ENCODE measurements around the gene LRRC75A. TPM values are rescaled to one million over a fixed set of nuclear protein-coding genes. Genes with fewer than 3 reads are reported as not detected.
"Not testable (repeated sequence)": the region's sequence is repeated elsewhere in the genome, so short reads cannot be mapped to it uniquely, and the experiment has no call there.

The LRRC75A gene
- total RNA-seq, 1 donor from 2014 or later: 5.6 TPM

- peak; percentile 38 for DNase-seq
Observed at GRCh38 chr17:16398270-16399267, 93.4 kb downstream of the LRRC75A start.

- peak; percentile 26 for DNase-seq
Observed at GRCh38 chr17:16396693-16397092, 95.3 kb downstream of the LRRC75A start.

GRCh38 chr17:16395887-16396286 is 96.1 kb downstream of the LRRC75A start:
- DNase-seq: not testable (repeated sequence)

GRCh38 chr17:16392491-16392890 is 99.5 kb downstream of the LRRC75A start:
- DNase-seq: not testable (repeated sequence)

Small RNA genes lying within 50 kb of the gene (small RNA-seq; reads per million reads assigned to genes)
- gene SNORD49A: not detected
- gene SNORD65: not detected

Other genes starting within 250 kb of the LRRC75A start
- 95.5 TPM for gene CENPV, start 138.7 kb downstream of the LRRC75A start, total RNA-seq
- gene UBB, start 111.1 kb downstream of the LRRC75A start, total RNA-seq: 972 TPM
- 2.0 TPM for gene TRPV2, start 76.6 kb downstream of the LRRC75A start, total RNA-seq
- 34.9 TPM for gene ZNF287, start 77.0 kb upstream of the LRRC75A start, total RNA-seq
- 30.4 TPM for gene ZNF624, start 161.7 kb upstream of the LRRC75A start, total RNA-seq
- gene CCDC144A, start 198.0 kb upstream of the LRRC75A start, total RNA-seq: 4.4 TPM